ENCODE results near the gene MAGEA2B. TPM values are rescaled to one million over a fixed set of nuclear protein-coding genes. Genes with fewer than 3 reads are reported as not detected.
"Not testable (repeated sequence)": the region's sequence is repeated elsewhere in the genome, so short reads cannot be mapped to it uniquely, and the experiment has no call there.

Gene MAGEA2B
- total RNA-seq, 2 donors from 2014 or later: not detected

- Mint-ChIP-seq H3K36me3 (no peaks in the 10 kb centered on the region), H3K27ac (no peak overlapping the region), H3K9me3 (no peaks in the 10 kb centered on the region)
- DNase-seq (ENCODE audit: low spot score in 2 of 2) (no peak), ATAC-seq (no peak)
These were observed 24.1 kb downstream of the MAGEA2B start for GRCh38 chrX:152738560-152738959.

- H3K9me3 Mint-ChIP-seq, H3K36me3 Mint-ChIP-seq: not testable (repeated sequence)
These were observed 39.5 kb downstream of the MAGEA2B start, which contains the start of gene MAGEA2 for GRCh38 chrX:152753686-152754650. TSS of gene MAGEA2 (minus strand) at chrX:152753842. CDS start at chrX:152751363, 2,479 bp downstream.

GRCh38 chrX:152754871-152755270 is 40.4 kb downstream of the MAGEA2B start:
- H3K9me3 Mint-ChIP-seq; ATAC-seq; DNase-seq (ENCODE audit: low spot score in 2 of 2); H3K36me3 Mint-ChIP-seq; H3K27ac Mint-ChIP-seq: not testable (repeated sequence)

More at GRCh38 chrX:152753686-152754650, 39.5 kb downstream of the MAGEA2B start, which contains the start of gene MAGEA2:
- not testable (repeated sequence) for ATAC-seq; H3K27ac Mint-ChIP-seq; DNase-seq (ENCODE audit: low spot score in 2 of 2)

GRCh38 chrX:152758918-152759317 is 44.5 kb downstream of the MAGEA2B start, which contains the start of gene CSAG3:
TSS of gene CSAG3 (plus strand) at chrX:152759218.
- not testable (repeated sequence) for H3K27ac Mint-ChIP-seq; DNase-seq (ENCODE audit: low spot score in 2 of 2); H3K9me3 Mint-ChIP-seq; ATAC-seq; H3K36me3 Mint-ChIP-seq

- H3K9me3 Mint-ChIP-seq; ATAC-seq; DNase-seq (ENCODE audit: low spot score in 2 of 2); H3K27ac Mint-ChIP-seq; H3K36me3 Mint-ChIP-seq: not testable (repeated sequence)
These were observed 45.1 kb downstream of the MAGEA2B start for GRCh38 chrX:152759544-152759943.

- H3K27ac Mint-ChIP-seq; ATAC-seq; H3K9me3 Mint-ChIP-seq; DNase-seq (ENCODE audit: low spot score in 2 of 2); H3K36me3 Mint-ChIP-seq: not testable (repeated sequence)
These were observed 47.2 kb downstream of the MAGEA2B start for GRCh38 chrX:152761582-152761981.

DNA sequence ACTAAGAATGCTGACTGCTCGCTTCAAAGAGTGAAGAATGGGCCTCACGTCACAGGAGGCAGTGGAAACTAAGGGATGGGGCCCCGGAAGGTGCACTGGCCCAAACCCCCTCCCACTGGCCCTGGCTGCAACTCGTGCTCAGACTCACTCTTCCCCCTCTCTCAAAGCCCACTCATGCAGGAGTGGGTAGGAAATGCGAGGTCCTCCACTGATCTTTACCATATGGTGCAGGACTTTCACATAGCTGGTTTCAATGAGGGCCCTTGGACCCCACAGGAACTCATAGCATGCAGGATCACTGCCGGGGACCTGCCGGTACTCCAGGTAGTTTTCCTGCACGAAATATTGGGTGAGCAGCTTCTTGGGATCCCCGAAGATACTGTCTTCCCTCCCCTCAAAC is 52.1 kb downstream of the MAGEA2B start:
- H3K27ac Mint-ChIP-seq; H3K36me3 Mint-ChIP-seq; ATAC-seq; DNase-seq (ENCODE audit: low spot score in 2 of 2); H3K9me3 Mint-ChIP-seq: not testable (repeated sequence)

Other genes with a start within 250 kb of the MAGEA2B start
- gene GABRQ, start 76.7 kb upstream of the MAGEA2B start, total RNA-seq: under 1 TPM in 1 of 2 donors, not detected in 1; 0.10 TPM
- not detected for gene MAGEA3, start 15.8 kb upstream of the MAGEA2B start, total RNA-seq
- gene CSAG2, start 5.4 kb upstream of the MAGEA2B start, total RNA-seq: not detected
- gene CSAG1, start 19.1 kb downstream of the MAGEA2B start, total RNA-seq: not detected
- not detected for gene MAGEA12, start 19.1 kb downstream of the MAGEA2B start, total RNA-seq
- gene MAGEA2, start 39.2 kb downstream of the MAGEA2B start, total RNA-seq: not detected
- gene CSAG3, start 44.6 kb downstream of the MAGEA2B start, total RNA-seq: not detected
- gene MAGEA6, start 55.1 kb downstream of the MAGEA2B start, total RNA-seq: not detected
- gene CETN2, start 116.1 kb downstream of the MAGEA2B start, total RNA-seq: 1 to 10 TPM; 7.4 to 9.4 TPM
- gene NSDHL, start 116.4 kb downstream of the MAGEA2B start, total RNA-seq: 10 to 100 TPM; 11.7 to 18.0 TPM
- gene ZNF185, start 183.4 kb downstream of the MAGEA2B start, total RNA-seq: 1 to 10 TPM; 2.0 to 2.3 TPM